Heart left ventricle (tissue), 16 donors: ENCODE measurements around the gene SPRY4. TPM values are rescaled to one million over a fixed set of nuclear protein-coding genes. Genes with fewer than 3 reads are reported as not detected.

Experiments
- ATAC-seq, 4 donors: fragments of 200-7000 bp; cut with Tn5 transposase; one replicate each; pipeline ENCODE4 v1.9.1; 2020 to 2022; ENCODE audit warnings: moderate library complexity in 4 of 4, mild to moderate bottlenecking in 3 of 4, moderate number of reproducible peaks in 1 of 4
- DNase-seq, 5 donors: peaks; one replicate each; pipeline ENCODE4 v3.0.0-alpha.2; 2020
- H3K27ac ChIP-seq, 12 donors: fragments of 200-600 bp; sonication (generic) in 4 of 12; one replicate each; pipeline versions ENCODE4 v1.5.0 to v1.8.0; 2016 to 2022; ENCODE audit warnings: mild to moderate bottlenecking in 2 of 12
- H3K27me3 ChIP-seq, 9 donors: fragments of 200-600 bp; sonication (generic) in 2 of 9; one replicate each; pipeline versions ENCODE4 v1.5.1 to v1.8.0; 2016 to 2022; ENCODE audit warnings: mild to moderate bottlenecking in 3 of 9
- H3K36me3 ChIP-seq, 9 donors: fragments of 200-600 bp; sonication (generic) in 2 of 9; one replicate each; pipeline versions ENCODE4 v1.5.0 to v1.8.0; 2018 to 2022; ENCODE audit warnings: mild to moderate bottlenecking in 2 of 9
- H3K4me1 ChIP-seq, 12 donors: fragments of 200-600 bp; sonication (generic) in 4 of 12; one replicate each; pipeline versions ENCODE4 v1.5.0 to v1.8.0; 2016 to 2022; ENCODE audit warnings: mild to moderate bottlenecking in 3 of 12
- H3K4me3 ChIP-seq, 12 donors: fragments of 200-600 bp; sonication (generic) in 4 of 12; one replicate each; pipeline versions ENCODE4 v1.5.0 to v1.8.0; 2017 to 2022; ENCODE audit warnings: mild to moderate bottlenecking in 9 of 12, moderate library complexity in 4 of 12
- H3K9me3 ChIP-seq, 12 donors: fragments of 200-600 bp; sonication (generic) in 4 of 12; one replicate each; pipeline versions ENCODE4 v1.5.0 to v1.8.0; 2016 to 2022; ENCODE audit warnings: mild to moderate bottlenecking in 1 of 12
- POLR2A ChIP-seq, 2 donors: fragments of 450-650 bp; IDR thresholded peaks; one replicate each; pipeline ENCODE4 v1.6.1; 2017; ENCODE audit warnings: antibody characterized with exemption in 2 of 2, mild to moderate bottlenecking in 2 of 2, moderate library complexity in 2 of 2
- WGBS, 4 donors: extraction: QIAGEN DNeasy Blood & Tissue Kit in 2 of 4; methylation state at CpG; one replicate each; pipeline versions ENCODE4 v1.1.5 to v1.1.7; 2013 to 2018; 5-methylcytosine and 5-hydroxymethylcytosine counted together
- intact Hi-C, 10 donors: fragments of 100-400 bp; cut with DNase I; formaldehyde crosslinking; loops; one replicate each; pipeline versions ENCODE4 v1.11.1 to v1.14.2; 2022
- polyA plus RNA-seq, 2 donors: library from polyadenylated mRNA; stranded (reverse); fragments of 200-250 nt; gene quantifications; one replicate each; pipeline ENCODE4 v1.2.3, GENCODE V29; 2013
- total RNA-seq, 9 donors: library from RNA; depleted of rRNA in 2 of 9; stranded (reverse); fragments of >200 nt in 2 of 9; fragmentation: NEBNext Ultra II Directional in 3 of 9; extraction: Animal tissue kit (Norgen Biotek cat#: 25700) in 3 of 9; gene quantifications; one replicate each; pipeline versions ENCODE4 v1.1.0 to v1.2.4, GENCODE V29; 2016 to 2023
- TF ChIP-seq, protein P1 (sequence below), 12 donors: fragments of 200-600 bp; sonication (generic) in 4 of 12; IDR thresholded peaks; one replicate each; pipeline versions ENCODE4 v1.5.0 to v1.8.0; 2018 to 2022; ENCODE audit warnings: antibody characterized with exemption in 12 of 12, mild to moderate bottlenecking in 5 of 12
- donor health status: ischemic (EF 13 %, LVEDD 7.1; RV severe dilation, severe dysfunction).
- donor health status: healthy with polysubstance abuse.
- donor health status: DM: no; HTN: yes; CAD: no.
- donor health status: DM: no; HTN: no; CAD: no.
- donor health status: ischemic (EF 25% LVEDD 6.9; RV normal size, moderate dysfunction).
- donor health status: ischemic (EF 25% LVEDD 5.7; RV mildly dilated, moderate dysfunction).
- donor health status: healthy.
- donor health status: DM: yes; HTN: yes; CAD: no.
- donor health status: ischemic (EF 35%, LVEDD 5.7; RV mildly dilated, moderate dysfunction).
- donor health status: nonischemic (EF 11% LVEDD 7.7; RV severe dilation, severe dysfunction).
- donor health status: DM: yes; HTN: yes; CAD: no.
- donor health status: PGD.
- donor health status: ischemic (EF 29% LVEDD 5.4; RV normal size, mild dysfunction).
- donor health status: nonischemic (EF 23%, LVEDD 6.1; RV moderate dilation, normal function).

Gene SPRY4
- total and polyA plus RNA-seq, 11 donors: 4.5 to 21.3 (median 7.7) TPM

DNA sequence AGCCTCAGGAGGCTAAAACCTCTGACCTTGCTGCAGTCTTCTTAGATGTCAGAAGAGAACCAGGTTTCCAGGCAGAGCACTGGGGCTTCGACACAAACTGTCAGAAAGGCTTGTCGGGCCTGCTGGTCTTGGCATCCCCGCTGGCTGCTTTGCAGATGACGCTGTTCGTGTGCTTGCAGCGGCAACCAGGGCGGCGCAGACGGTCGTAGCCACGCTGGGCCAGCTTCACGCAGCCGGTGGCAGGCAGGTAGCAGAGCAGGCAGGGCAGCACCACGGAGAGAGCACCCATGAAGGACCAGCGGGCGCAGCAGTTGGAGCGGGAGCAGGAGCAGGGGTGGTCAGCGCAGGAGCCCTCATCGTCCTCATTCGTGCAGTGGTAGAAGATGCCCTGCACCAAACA, 10.7 kb downstream of the SPRY4 start:
- ATAC-seq (peak in 1 of 4 donors; percentile 4), DNase-seq (no peak)
- Histone ChIP-seq H3K27me3 (no peaks in the 10 kb centered on the region), H3K4me1 (peaks cover 17 to 91% (median 68%) of the 10 kb centered on the region in 12 donors), H3K27ac (peak overlapping the region in 10 of 12 donors; percentile 7 to 94 (median 44)), H3K4me3 (peak overlapping the region in 5 of 12 donors; percentile 6 to 32 (median 16)), H3K9me3 (no peaks in the 10 kb centered on the region), H3K36me3 (peaks cover 0 to 56% (median 19%) of the 10 kb centered on the region in 9 donors)
- 46 to 71% (median 53%) methylated on average over 2 to 20 of the region's 20 CpGs for WGBS, 4 donors
- TF ChIP-seq, protein P1, sequence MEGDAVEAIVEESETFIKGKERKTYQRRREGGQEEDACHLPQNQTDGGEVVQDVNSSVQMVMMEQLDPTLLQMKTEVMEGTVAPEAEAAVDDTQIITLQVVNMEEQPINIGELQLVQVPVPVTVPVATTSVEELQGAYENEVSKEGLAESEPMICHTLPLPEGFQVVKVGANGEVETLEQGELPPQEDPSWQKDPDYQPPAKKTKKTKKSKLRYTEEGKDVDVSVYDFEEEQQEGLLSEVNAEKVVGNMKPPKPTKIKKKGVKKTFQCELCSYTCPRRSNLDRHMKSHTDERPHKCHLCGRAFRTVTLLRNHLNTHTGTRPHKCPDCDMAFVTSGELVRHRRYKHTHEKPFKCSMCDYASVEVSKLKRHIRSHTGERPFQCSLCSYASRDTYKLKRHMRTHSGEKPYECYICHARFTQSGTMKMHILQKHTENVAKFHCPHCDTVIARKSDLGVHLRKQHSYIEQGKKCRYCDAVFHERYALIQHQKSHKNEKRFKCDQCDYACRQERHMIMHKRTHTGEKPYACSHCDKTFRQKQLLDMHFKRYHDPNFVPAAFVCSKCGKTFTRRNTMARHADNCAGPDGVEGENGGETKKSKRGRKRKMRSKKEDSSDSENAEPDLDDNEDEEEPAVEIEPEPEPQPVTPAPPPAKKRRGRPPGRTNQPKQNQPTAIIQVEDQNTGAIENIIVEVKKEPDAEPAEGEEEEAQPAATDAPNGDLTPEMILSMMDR (IDR thresholded peaks at IDR 0.05): no peak
- TF ChIP-seq POLR2A (IDR thresholded peaks at IDR 0.05): no peak
- intact Hi-C loops: loop anchor here in 3 of 10 donors (10.0 kb wide), 2 partner anchors 159 to 381 kb away; no protein-coding TSS in a partner anchor

DNA sequence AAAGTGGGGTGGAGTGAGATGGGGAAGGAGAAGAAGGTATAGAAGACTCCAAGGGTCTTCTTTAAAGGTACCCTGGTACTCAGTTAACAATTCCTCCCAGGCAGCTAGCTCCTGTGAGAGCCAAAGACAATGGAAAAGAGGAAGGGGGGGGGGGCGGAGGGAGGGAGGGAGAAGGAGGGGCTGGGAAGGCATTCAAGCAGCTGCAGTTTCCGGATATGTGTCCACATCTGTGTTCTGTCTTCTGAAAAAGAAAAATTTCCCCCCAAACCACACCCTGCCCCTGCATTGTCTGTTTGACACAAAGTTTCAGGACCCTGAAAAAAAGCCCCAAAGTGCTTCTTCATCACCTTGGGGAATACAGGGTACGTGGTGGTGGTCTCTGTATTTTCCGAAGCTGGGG, 11.1 kb downstream of the SPRY4 start:
- ATAC-seq: peak in 2 of 4 donors; percentile 4 to 23

DNA sequence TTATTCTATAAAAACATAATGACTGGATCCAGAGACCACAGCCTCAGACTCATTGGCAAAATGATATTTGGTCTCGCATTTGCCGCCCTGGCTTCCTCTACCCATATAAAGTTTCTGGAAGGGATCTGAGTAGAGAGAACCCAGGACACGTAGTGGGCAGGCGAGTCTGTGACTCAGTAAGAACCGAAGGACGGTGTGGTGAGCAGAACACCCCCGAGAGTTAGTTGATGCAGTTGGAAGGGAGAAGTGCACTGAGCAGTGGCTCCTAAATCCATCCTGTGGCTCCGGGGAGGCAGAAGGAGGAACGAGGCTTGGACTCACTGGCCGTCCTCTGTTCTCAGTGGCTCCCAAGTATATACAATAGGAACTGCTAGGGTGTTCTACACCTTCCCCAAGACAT, 11.5 kb downstream of the SPRY4 start:
- 53 to 61% (median 56%) methylated on average over 9 to 10 of the region's 10 CpGs for whole genome bisulfite sequencing, 4 donors
- intact Hi-C loops: loop anchor here in 3 of 10 donors (10.0 kb wide), 2 partner anchors 158 to 382 kb away; no protein-coding TSS in a partner anchor
- no peak for DNase-seq
- Histone ChIP-seq H3K4me1 (peaks cover 17 to 83% (median 60%) of the 10 kb centered on the region in 12 donors), H3K27ac (peak overlapping the region in 9 of 12 donors; percentile 6 to 73 (median 55)), H3K4me3 (peak overlapping the region in 4 of 12 donors; percentile 20 to 32 (median 24)), H3K9me3 (no peaks in the 10 kb centered on the region), H3K36me3 (peaks cover 0 to 60% (median 19%) of the 10 kb centered on the region in 9 donors), H3K27me3 (no peaks in the 10 kb centered on the region)
- no peak for ATAC-seq
- no peak for TF ChIP-seq POLR2A (IDR thresholded peaks at IDR 0.05)
- TF ChIP-seq, protein P1 (IDR thresholded peaks at IDR 0.05): no peak

More for the DNA sequence above, 11.1 kb downstream of the SPRY4 start:
- no peak for DNase-seq
- H3K27ac ChIP-seq: peak overlapping the region in 10 of 12 donors; percentile 7 to 94 (median 54)
- intact Hi-C loops: loop anchor here in 3 of 10 donors (10.0 kb wide), 2 partner anchors 159 to 381 kb away; no protein-coding TSS in a partner anchor
- H3K4me1 ChIP-seq: peaks cover 17 to 87% (median 64%) of the 10 kb centered on the region in 12 donors
- no peaks in the 10 kb centered on the region for H3K27me3 ChIP-seq
- 33 to 60% (median 45%) methylated on average over 4 of the region's 4 CpGs for WGBS, 4 donors
- no peaks in the 10 kb centered on the region for H3K9me3 ChIP-seq
- TF ChIP-seq, protein P1 (IDR thresholded peaks at IDR 0.05): no peak
- TF ChIP-seq POLR2A (IDR thresholded peaks at IDR 0.05): no peak
- peak overlapping the region in 5 of 12 donors; percentile 8 to 32 (median 23) for H3K4me3 ChIP-seq
- peaks cover 0 to 59% (median 19%) of the 10 kb centered on the region in 9 donors for H3K36me3 ChIP-seq

DNA sequence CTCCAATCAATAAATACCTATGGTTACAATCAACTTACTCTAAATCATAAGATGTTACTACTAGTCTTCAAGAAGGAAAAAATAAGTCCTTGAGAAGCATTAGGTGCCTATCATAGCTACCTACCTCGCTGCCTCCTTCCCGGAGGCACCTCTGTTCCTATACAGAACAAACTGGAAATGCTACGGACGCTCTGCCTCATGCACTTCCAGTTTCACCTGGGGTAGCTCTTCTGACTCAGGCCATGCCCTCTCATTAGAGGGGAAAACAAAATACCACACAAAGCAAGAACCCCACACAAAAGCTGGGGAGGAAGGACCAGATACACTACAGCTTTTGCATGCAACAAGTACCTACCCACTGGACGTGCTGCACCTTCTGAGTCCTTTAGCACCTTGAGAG, 12.4 kb downstream of the SPRY4 start:
- intact Hi-C loops: loop anchor here in 3 of 10 donors (10.0 kb wide), 2 partner anchors 158 to 382 kb away; no protein-coding TSS in a partner anchor
- Histone ChIP-seq H3K27me3 (no peaks in the 10 kb centered on the region), H3K36me3 (peaks cover 0 to 59% (median 19%) of the 10 kb centered on the region in 9 donors), H3K4me1 (peaks cover 16 to 74% (median 51%) of the 10 kb centered on the region in 12 donors), H3K9me3 (no peaks in the 10 kb centered on the region), H3K4me3 (peak overlapping the region in 3 of 12 donors; percentile 20 to 32 (median 24)), H3K27ac (peak overlapping the region in 4 of 12 donors; percentile 20 to 73 (median 54))
- no peak for TF ChIP-seq POLR2A (IDR thresholded peaks at IDR 0.05)
- TF ChIP-seq, protein P1 (IDR thresholded peaks at IDR 0.05): no peak
- DNase-seq: no peak
- WGBS, 4 donors: 75 to 94% (median 84%) methylated on average over 5 of the region's 5 CpGs
- ATAC-seq: no peak
